Loucy (cell line): Measurements from ENCODE around the gene ZBTB42.

Experiments
- H2AFZ ChIP-seq: fragments of 200-600 bp; sonication (generic); 2 replicates; pipeline ENCODE4 v1.6.0; 2016; ENCODE audit warnings: antibody characterized with exemption, mild to moderate bottlenecking, low read length, moderate library complexity
- H3F3A ChIP-seq: fragments of 200-600 bp; 2 replicates; pipeline ENCODE4 v1.6.0; 2016; ENCODE audit warnings: antibody characterized with exemption, low read depth, mild to moderate bottlenecking
- H3K27me3 ChIP-seq: fragments of 200-600 bp; sonication (generic); 2 replicates; pipeline ENCODE4 v1.6.1; 2014; ENCODE audit warnings: low read length, mild to moderate bottlenecking; ENCODE audit not compliant: insufficient read depth, poor library complexity, severe bottlenecking
- H3K36me3 ChIP-seq: fragments of 200-600 bp; sonication (generic); 2 replicates; pipeline ENCODE4 v1.6.1; 2016; ENCODE audit warnings: low read length; ENCODE audit not compliant: insufficient read depth
- H3K4me1 ChIP-seq: fragments of 200-600 bp; sonication (generic); 2 replicates; pipeline ENCODE4 v1.5.1; 2014; ENCODE audit warnings: low read length, mild to moderate bottlenecking; ENCODE audit not compliant: insufficient read depth, poor library complexity, severe bottlenecking
- H3K4me2 ChIP-seq: fragments of 200-600 bp; sonication (generic); 2 replicates; pipeline ENCODE4 v1.6.0; 2014; ENCODE audit warnings: antibody characterized with exemption, low read length, low read depth, mild to moderate bottlenecking; ENCODE audit not compliant: poor library complexity, severe bottlenecking
- H3K4me3 ChIP-seq: fragments of 200-600 bp; sonication (generic); 2 replicates; pipeline ENCODE4 v1.5.1; 2014; ENCODE audit warnings: low read length, mild to moderate bottlenecking, mixed read lengths; ENCODE audit not compliant: poor library complexity, severe bottlenecking
- H3K79me2 ChIP-seq: fragments of 200-600 bp; sonication (generic); 2 replicates; pipeline ENCODE4 v1.6.1; 2014; ENCODE audit warnings: low read length; ENCODE audit not compliant: insufficient read depth
- H3K9ac ChIP-seq: fragments of 200-600 bp; sonication (generic); 2 replicates; pipeline ENCODE4 v1.6.0; 2014; ENCODE audit warnings: mild to moderate bottlenecking, low read depth, low read length, moderate library complexity; ENCODE audit not compliant: poor library complexity, severe bottlenecking
- H3K9me2 ChIP-seq: fragments of 200-600 bp; sonication (generic); replicated peaks from 2 replicates; pipeline ENCODE4 v1.6.1; 2016; ENCODE audit warnings: low read depth, low read length, mixed read lengths
- H3K9me3 ChIP-seq: fragments of 200-600 bp; sonication (generic); 2 replicates; pipeline ENCODE4 v1.6.1; 2014; ENCODE audit warnings: mild to moderate bottlenecking, antibody characterized with exemption, low read length, low read depth; ENCODE audit not compliant: insufficient read depth
- H4K20me1 ChIP-seq: fragments of 200-600 bp; sonication (generic); 2 replicates; pipeline ENCODE4 v1.6.0; 2014; ENCODE audit warnings: antibody characterized with exemption, low read length, mild to moderate bottlenecking; ENCODE audit not compliant: insufficient read depth, poor library complexity, severe bottlenecking
- CTCF ChIP-seq: fragments of 200-600 bp; sonication (generic); conservative IDR thresholded peaks from 2 replicates; pipeline ENCODE4 v1.5.1; 2014; ENCODE audit warnings: mild to moderate bottlenecking, antibody characterized with exemption, low read length
- EZH2phosphoT487 ChIP-seq: fragments of 200-600 bp; IDR thresholded peaks from 2 replicates; pipeline ENCODE4 v1.6.1; 2018; ENCODE audit warnings: antibody characterized with exemption, mild to moderate bottlenecking, moderate library complexity, borderline replicate concordance

ZBTB42 gene

DNA sequence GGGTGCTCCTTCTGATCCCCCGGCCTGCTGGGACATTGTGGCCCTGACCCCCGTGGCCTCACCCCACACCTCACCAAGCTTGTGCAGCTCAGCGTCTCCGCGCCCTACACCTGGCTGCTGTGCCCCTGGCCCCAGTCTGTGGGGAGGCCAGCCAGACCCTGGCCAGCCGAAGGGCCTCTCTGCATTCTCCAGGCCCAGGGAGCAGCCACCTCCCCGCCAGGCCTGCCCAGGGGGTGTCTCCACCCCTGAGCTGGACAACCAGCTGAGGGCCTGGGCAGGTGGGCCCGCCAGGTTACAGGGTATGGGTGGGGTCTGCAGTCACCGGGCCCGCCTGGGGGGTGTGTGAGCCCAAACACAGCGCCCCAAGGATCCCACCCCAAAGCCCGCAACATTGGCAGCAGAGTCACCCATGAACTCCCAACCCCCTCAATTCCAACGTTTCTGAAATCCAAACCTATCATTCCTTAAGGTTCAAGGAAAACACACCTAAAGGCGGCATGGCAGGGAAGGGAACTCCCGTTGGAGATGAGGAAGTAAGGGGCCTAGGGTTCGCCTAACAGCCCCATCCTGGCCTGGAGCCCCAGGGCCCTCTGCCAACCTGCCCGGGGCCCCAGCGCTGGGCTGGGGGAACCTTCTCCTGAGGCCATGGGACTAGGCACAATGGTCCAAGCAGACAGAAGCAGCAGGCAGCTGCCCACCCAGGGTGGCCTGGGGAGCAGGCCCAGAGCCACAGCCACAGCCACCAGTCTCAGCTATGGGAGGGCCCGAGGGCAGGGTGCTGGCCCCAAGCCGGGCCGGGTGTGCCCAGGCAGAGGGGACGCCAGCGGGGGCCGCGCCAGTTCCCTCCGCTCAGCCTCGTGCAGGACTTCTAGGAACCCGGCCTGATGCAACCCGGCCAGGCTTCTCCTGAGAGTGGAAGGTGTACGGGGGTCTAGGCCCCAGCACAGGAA is 13.9 kb upstream of the ZBTB42 start:
- Histone ChIP-seq H3K4me1 (peaks cover 9% of the 10 kb centered on the region), H3F3A (no peaks in the 10 kb centered on the region), H3K79me2 (peaks cover 68% of the 10 kb centered on the region), H3K4me3 (no peak overlapping the region), H3K9me3 (no peaks in the 10 kb centered on the region), H3K27me3 (no peaks in the 10 kb centered on the region), H3K9me2 (no peaks in the 10 kb centered on the region), H2AFZ (no peak overlapping the region), H3K4me2 (peak overlapping the region; percentile 37), H4K20me1 (peaks cover 49% of the 10 kb centered on the region), H3K9ac (no peak overlapping the region), H3K36me3 (no peaks in the 10 kb centered on the region; the same call in 1 of the 2 replicates)
- TF ChIP-seq EZH2phosphoT487 = no peak

- Histone ChIP-seq H3K9ac (no peak overlapping the region), H3K4me1 (peaks cover 15% of the 10 kb centered on the region), H3K27me3 (no peaks in the 10 kb centered on the region), H3K9me2 (no peaks in the 10 kb centered on the region), H3K36me3 (no peaks in the 10 kb centered on the region; the same call in 1 of the 2 replicates), H3K4me3 (no peak overlapping the region), H4K20me1 (peaks cover 54% of the 10 kb centered on the region), H3K9me3 (no peaks in the 10 kb centered on the region), H3F3A (no peaks in the 10 kb centered on the region), H3K79me2 (peaks cover 76% of the 10 kb centered on the region), H3K4me2 (no peak overlapping the region), H2AFZ (no peak overlapping the region)
- TF ChIP-seq EZH2phosphoT487 (no peak), CTCF (no peak)
Observed at GRCh38 chr14:104787736-104788135, 13.2 kb upstream of the ZBTB42 start.

DNA sequence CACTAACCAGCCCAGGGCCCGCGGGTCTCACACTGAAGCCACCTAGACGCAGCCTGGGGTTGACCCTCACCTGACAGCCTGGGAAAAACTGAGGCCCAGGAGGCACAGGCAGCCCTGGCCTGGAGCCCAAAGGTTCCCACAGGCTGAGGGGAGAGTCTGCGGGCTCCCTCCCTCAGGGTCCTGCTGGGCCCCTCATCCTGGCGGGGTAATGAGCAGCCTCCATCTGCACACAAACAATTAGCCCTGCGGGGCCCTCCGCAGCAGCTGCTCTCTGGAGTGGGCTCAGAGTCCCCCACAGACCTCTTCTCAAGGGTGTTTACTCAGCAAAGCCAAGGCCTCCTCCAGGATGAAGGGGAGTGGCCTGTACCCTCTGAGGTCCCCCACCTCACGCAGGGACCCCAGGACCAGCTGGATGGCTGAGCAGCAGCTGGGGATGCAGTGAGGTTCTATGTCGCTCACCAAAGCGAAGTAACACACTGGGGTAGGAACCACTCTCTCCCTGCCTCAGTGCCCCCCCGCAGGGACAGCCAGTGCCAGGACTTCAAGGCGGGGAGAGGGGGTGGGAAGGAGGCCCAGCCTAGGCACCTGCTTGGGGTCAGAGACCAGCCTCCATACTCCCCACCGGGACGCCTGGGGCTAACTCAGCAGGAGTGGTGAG is 12.6 kb upstream of the ZBTB42 start:
- Histone ChIP-seq H3K4me1 (peaks cover 20% of the 10 kb centered on the region), H3F3A (no peaks in the 10 kb centered on the region), H3K9me2 (no peaks in the 10 kb centered on the region), H3K4me2 (no peak overlapping the region), H4K20me1 (peaks cover 59% of the 10 kb centered on the region), H3K27me3 (no peaks in the 10 kb centered on the region), H3K9me3 (no peaks in the 10 kb centered on the region), H3K36me3 (no peaks in the 10 kb centered on the region; the same call in 1 of the 2 replicates), H3K79me2 (peaks cover 81% of the 10 kb centered on the region), H2AFZ (no peak overlapping the region), H3K9ac (no peak overlapping the region), H3K4me3 (no peak overlapping the region)
- TF ChIP-seq EZH2phosphoT487 = no peak
- no peak for TF ChIP-seq CTCF
